GM12878 (cell line): Measurements from ENCODE around the gene VGLL4.

Experiments used
- CHD4 ChIP-seq: fragments of 200-600 bp; sonication (generic); IDR thresholded peaks from 2 replicates; pipeline ENCODE4 v1.6.1; 2016; ENCODE audit warnings: mild to moderate bottlenecking
- HCFC1 ChIP-seq: fragments of 150-350 bp; IDR thresholded peaks from 2 replicates; pipeline ENCODE4 v1.6.1; 2014; ENCODE audit warnings: low read length
- HDAC6 ChIP-seq: fragments of 200-600 bp; sonication (generic); IDR thresholded peaks from one replicate; pipeline ENCODE4 v1.8.0; 2017; ENCODE audit warnings: antibody characterized with exemption; ENCODE audit not compliant: unreplicated experiment
- RAD21 ChIP-seq: IDR thresholded peaks from 2 replicates; pipeline ENCODE4 v1.6.1; 2011; ENCODE audit warnings: mild to moderate bottlenecking, low read depth, low read length, moderate library complexity; ENCODE audit not compliant: insufficient read depth
- RFX5 ChIP-seq: IDR thresholded peaks from 2 replicates; pipeline ENCODE4 v1.6.1; 2011; ENCODE audit warnings: low read depth, low read length, improper control_type of control experiment
- TCF12 ChIP-seq: IDR thresholded peaks from 2 replicates; pipeline ENCODE4 v1.6.1; 2011; ENCODE audit warnings: low read depth, mild to moderate bottlenecking, low read length
- TF ChIP-seq, protein P1 (sequence below): IDR thresholded peaks from 2 replicates; pipeline ENCODE4 v1.6.1; 2012; ENCODE audit warnings: mild to moderate bottlenecking, low read depth, low read length
- TF ChIP-seq, protein P2 (sequence below), 3 experiments: IDR thresholded peaks in 2 of 3; conservative IDR thresholded peaks in 1 of 3; 2 replicates each; pipeline ENCODE4 v1.5.1; 2011; ENCODE audit warnings: low read depth in 3 of 3, low read length in 3 of 3, mild to moderate bottlenecking in 3 of 3, control low read depth in 2 of 3, moderate library complexity in 2 of 3, inconsistent platforms in 1 of 3, mixed read lengths in 1 of 3; ENCODE audit not compliant: control insufficient read depth in 2 of 3, insufficient read depth in 1 of 3; ENCODE audit errors: extremely low read depth in 1 of 3

DNA sequence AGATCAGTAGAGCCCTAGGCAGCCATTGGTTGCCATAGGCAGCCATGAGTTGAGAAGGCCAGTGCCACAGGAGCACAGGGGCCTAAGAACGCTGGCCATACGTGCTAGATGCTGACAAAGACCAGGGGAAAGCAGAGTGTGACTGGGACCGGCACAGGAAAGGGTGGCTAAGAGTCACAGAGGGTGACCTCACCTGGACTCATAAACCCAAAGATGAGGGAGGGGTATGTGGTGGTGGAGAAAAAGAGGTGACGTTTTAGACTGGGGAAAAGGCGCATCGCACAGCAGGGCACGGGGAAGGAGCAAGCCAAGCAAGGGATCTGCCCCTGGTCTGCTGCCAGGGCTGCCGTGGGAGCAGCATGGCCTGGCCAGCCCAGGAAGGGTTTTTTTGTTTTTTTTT is 122.5 kb downstream of the VGLL4 start:
- TF ChIP-seq, protein P1, sequence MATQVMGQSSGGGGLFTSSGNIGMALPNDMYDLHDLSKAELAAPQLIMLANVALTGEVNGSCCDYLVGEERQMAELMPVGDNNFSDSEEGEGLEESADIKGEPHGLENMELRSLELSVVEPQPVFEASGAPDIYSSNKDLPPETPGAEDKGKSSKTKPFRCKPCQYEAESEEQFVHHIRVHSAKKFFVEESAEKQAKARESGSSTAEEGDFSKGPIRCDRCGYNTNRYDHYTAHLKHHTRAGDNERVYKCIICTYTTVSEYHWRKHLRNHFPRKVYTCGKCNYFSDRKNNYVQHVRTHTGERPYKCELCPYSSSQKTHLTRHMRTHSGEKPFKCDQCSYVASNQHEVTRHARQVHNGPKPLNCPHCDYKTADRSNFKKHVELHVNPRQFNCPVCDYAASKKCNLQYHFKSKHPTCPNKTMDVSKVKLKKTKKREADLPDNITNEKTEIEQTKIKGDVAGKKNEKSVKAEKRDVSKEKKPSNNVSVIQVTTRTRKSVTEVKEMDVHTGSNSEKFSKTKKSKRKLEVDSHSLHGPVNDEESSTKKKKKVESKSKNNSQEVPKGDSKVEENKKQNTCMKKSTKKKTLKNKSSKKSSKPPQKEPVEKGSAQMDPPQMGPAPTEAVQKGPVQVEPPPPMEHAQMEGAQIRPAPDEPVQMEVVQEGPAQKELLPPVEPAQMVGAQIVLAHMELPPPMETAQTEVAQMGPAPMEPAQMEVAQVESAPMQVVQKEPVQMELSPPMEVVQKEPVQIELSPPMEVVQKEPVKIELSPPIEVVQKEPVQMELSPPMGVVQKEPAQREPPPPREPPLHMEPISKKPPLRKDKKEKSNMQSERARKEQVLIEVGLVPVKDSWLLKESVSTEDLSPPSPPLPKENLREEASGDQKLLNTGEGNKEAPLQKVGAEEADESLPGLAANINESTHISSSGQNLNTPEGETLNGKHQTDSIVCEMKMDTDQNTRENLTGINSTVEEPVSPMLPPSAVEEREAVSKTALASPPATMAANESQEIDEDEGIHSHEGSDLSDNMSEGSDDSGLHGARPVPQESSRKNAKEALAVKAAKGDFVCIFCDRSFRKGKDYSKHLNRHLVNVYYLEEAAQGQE, result no peak
- no peak for TF ChIP-seq TCF12
- no peak for TF ChIP-seq HDAC6
- TF ChIP-seq RAD21, result no peak
- TF ChIP-seq, protein P2, sequence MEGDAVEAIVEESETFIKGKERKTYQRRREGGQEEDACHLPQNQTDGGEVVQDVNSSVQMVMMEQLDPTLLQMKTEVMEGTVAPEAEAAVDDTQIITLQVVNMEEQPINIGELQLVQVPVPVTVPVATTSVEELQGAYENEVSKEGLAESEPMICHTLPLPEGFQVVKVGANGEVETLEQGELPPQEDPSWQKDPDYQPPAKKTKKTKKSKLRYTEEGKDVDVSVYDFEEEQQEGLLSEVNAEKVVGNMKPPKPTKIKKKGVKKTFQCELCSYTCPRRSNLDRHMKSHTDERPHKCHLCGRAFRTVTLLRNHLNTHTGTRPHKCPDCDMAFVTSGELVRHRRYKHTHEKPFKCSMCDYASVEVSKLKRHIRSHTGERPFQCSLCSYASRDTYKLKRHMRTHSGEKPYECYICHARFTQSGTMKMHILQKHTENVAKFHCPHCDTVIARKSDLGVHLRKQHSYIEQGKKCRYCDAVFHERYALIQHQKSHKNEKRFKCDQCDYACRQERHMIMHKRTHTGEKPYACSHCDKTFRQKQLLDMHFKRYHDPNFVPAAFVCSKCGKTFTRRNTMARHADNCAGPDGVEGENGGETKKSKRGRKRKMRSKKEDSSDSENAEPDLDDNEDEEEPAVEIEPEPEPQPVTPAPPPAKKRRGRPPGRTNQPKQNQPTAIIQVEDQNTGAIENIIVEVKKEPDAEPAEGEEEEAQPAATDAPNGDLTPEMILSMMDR (IDR thresholded peaks at IDR 0.05 in 2 of 3, conservative IDR thresholded peaks at IDR 0.05 in 1 of 3; ENCODE audit: control insufficient read depth in 2 of 3, extremely low read depth in 1 of 3, insufficient read depth in 1 of 3, low read depth in 3 of 3, low read length in 3 of 3), result no peak
- TF ChIP-seq HCFC1, result no peak
- TF ChIP-seq CHD4, result no peak
- TF ChIP-seq RFX5, result no peak
